ENCODE results near the gene MAPK13. TPM values are rescaled to one million over a fixed set of nuclear protein-coding genes. Genes with fewer than 3 reads are reported as not detected.

Gene MAPK13
- total RNA-seq, 1 experiment from 2014 or later: 146 TPM

DNA sequence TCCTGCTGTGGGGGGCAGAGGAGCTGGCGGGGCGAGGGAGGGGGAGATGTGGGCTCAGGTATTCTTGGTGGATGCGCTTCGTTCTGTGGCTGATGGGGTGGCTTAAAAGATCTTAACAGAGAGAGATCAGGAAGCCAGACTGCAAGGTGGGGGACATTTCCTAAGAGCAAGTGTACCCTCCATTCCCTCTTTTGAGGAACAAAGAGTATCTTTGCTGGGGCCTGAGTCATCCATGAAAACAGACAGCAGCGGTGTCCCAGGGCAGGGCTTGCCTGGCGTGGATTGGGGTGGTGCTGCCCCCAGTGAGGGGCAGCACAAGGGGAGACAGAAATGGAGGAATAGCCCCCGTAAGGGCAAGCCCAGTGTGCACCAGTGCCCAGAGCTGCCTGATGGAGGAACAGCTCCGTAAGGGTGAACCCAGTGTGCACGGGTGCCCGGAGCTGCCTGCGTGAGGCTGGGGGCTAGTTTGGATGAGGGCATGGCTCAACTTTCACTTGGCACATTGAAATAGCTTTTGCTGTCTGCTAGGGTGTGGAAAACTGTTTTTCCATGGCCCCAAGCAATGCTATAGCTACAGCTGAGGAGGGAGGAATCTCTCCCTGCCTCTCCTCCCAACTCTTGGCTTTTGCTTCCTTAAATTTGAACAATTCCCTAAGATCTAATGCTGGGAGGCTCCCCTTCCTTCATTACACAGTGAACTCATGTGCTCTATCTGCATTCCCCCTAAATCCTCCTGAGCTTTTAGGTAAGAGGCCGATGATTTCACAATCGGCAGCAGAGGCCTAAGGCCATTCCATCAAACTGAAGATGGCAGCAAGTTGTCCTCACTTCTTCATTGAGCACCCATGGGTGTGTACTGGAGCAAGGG, 12.9 kb downstream of the MAPK13 start:
- ChIA-PET POLR2A (ENCODE audit: unreplicated experiment) (no interaction called here), CTCF (no interaction called here)
- Histone ChIP-seq H3F3A (ENCODE audit: insufficient read depth, low read depth) (peaks cover 54% of the 10 kb centered on the region), H3K79me2 (ENCODE audit: low read depth) (no peaks in the 10 kb centered on the region), H3K4me2 (0 out of 2 replicates have a peak overlapping the region, but pooled peaks have one; percentile 31), H3K36me3 (ENCODE audit: low read depth) (peaks cover 11% of the 10 kb centered on the region; the same call in 1 of the 2 replicates), H3K27me3 (ENCODE audit: insufficient read depth, low read depth) (no peaks in the 10 kb centered on the region), H3K9me3 (ENCODE audit: insufficient read depth, low read depth) (peaks cover 2% of the 10 kb centered on the region; the same call in 1 of the 2 replicates), H3K9me2 (ENCODE audit: insufficient read depth) (no peaks in the 10 kb centered on the region), H3K4me1 (replicated peaks; ENCODE audit: insufficient read depth) (peaks cover 18% of the 10 kb centered on the region), H3K27ac (no peak overlapping the region), H4K20me1 (ENCODE audit: insufficient read depth) (no peaks in the 10 kb centered on the region; the same call in 1 of the 2 replicates), H3K4me3 (no peak overlapping the region), H2AFZ (no peak overlapping the region)
- BruUV-seq (replicated peaks): no TSS peak
- intact Hi-C loops (cut with micrococcal nuclease; ENCODE audit: unreplicated experiment): no loop called here
- no peak for TF ChIP-seq EZH2 (IDR thresholded peaks at IDR 0.05; ENCODE audit: low read depth)
- TF ChIP-seq, protein P1, sequence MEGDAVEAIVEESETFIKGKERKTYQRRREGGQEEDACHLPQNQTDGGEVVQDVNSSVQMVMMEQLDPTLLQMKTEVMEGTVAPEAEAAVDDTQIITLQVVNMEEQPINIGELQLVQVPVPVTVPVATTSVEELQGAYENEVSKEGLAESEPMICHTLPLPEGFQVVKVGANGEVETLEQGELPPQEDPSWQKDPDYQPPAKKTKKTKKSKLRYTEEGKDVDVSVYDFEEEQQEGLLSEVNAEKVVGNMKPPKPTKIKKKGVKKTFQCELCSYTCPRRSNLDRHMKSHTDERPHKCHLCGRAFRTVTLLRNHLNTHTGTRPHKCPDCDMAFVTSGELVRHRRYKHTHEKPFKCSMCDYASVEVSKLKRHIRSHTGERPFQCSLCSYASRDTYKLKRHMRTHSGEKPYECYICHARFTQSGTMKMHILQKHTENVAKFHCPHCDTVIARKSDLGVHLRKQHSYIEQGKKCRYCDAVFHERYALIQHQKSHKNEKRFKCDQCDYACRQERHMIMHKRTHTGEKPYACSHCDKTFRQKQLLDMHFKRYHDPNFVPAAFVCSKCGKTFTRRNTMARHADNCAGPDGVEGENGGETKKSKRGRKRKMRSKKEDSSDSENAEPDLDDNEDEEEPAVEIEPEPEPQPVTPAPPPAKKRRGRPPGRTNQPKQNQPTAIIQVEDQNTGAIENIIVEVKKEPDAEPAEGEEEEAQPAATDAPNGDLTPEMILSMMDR (conservative IDR thresholded peaks at IDR 0.05): no peak
- DNase-seq: no peak

DNA sequence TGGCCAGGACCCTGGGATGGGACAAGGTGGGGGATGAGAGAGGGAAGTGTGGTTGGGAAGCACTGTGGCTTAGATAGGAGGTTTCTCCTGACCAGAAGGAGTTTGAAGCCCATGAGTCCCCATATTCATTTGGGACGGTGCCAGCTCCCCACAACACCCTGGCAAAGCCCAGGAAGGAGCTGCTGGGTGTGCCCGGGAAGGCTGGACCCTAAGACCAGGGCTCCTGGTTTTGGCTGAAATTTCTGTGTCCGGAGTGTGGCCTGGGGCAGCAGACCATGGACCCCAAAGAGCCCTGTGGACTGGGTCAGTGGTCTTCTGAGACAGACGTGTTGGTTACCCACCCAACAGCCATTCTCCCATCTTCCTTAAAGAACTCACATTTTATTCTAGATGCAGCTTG, 15.2 kb downstream of the MAPK13 start:
- DNase-seq: no peak
- no peaks in the 10 kb centered on the region for H3K27me3 ChIP-seq (ENCODE audit: insufficient read depth, low read depth)
- H3K4me2 ChIP-seq: no peak overlapping the region
- no peak for TF ChIP-seq EZH2 (IDR thresholded peaks at IDR 0.05; ENCODE audit: low read depth)
- TF ChIP-seq, protein P1 (conservative IDR thresholded peaks at IDR 0.05): no peak
- ChIA-PET CTCF (interaction anchor here (0.6 kb wide), 1 partner anchor 310 kb away, joined by 3 read pairs; no protein-coding TSS in a partner anchor), POLR2A (ENCODE audit: unreplicated experiment) (no interaction called here)
- H3F3A ChIP-seq (ENCODE audit: insufficient read depth, low read depth): peaks cover 41% of the 10 kb centered on the region
- H3K4me1 ChIP-seq (replicated peaks; ENCODE audit: insufficient read depth): peaks cover 27% of the 10 kb centered on the region
- H3K79me2 ChIP-seq (ENCODE audit: low read depth): no peaks in the 10 kb centered on the region
- H3K27ac ChIP-seq: no peak overlapping the region
- H3K9me2 ChIP-seq (ENCODE audit: insufficient read depth): no peaks in the 10 kb centered on the region
- no peaks in the 10 kb centered on the region; the same call in 1 of the 2 replicates for H3K36me3 ChIP-seq (ENCODE audit: low read depth)
- no peak overlapping the region for H3K4me3 ChIP-seq
- no TSS peak for BruUV-seq (replicated peaks)
- H3K9me3 ChIP-seq (ENCODE audit: insufficient read depth, low read depth): peaks cover 3% of the 10 kb centered on the region; the same call in 1 of the 2 replicates
- no peaks in the 10 kb centered on the region; the same call in 1 of the 2 replicates for H4K20me1 ChIP-seq (ENCODE audit: insufficient read depth)
- intact Hi-C loops (cut with micrococcal nuclease; ENCODE audit: unreplicated experiment): no loop called here
- H2AFZ ChIP-seq: no peak overlapping the region

DNA sequence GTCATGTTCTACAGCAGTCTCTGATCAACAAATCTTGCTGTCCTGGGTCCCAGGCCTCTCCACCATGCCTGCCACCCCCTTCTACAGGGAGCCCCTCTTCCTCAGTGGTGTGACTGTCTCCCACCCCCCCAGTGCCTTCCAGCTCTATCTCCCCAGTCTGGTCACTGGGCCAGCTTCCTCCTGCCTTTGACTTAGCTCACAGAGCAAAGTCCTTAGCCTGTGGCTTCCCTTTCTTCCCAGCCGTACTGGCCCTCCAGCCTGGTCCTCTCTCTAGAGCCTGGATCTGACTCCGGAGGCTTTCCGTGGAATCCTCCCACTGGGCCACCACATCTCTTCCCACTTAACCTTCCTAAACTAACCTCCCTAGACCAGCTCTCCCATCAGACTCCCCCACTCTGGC, 17.0 kb downstream of the MAPK13 start:
- no peak overlapping the region for H3K4me2 ChIP-seq
- H3K27me3 ChIP-seq (ENCODE audit: insufficient read depth, low read depth): no peaks in the 10 kb centered on the region
- ChIA-PET POLR2A (ENCODE audit: unreplicated experiment) (no interaction called here), CTCF (no interaction called here)
- no peak overlapping the region for H3K27ac ChIP-seq
- H2AFZ ChIP-seq: no peak overlapping the region
- no peaks in the 10 kb centered on the region for H3K79me2 ChIP-seq (ENCODE audit: low read depth)
- H3K9me2 ChIP-seq (ENCODE audit: insufficient read depth): no peaks in the 10 kb centered on the region
- no peak for DNase-seq
- TF ChIP-seq EZH2 (IDR thresholded peaks at IDR 0.05; ENCODE audit: low read depth): no peak
- TF ChIP-seq, protein P1 (conservative IDR thresholded peaks at IDR 0.05): no peak
- no peaks in the 10 kb centered on the region; the same call in 1 of the 2 replicates for H4K20me1 ChIP-seq (ENCODE audit: insufficient read depth)
- H3K4me3 ChIP-seq: no peak overlapping the region
- no peaks in the 10 kb centered on the region for H3K36me3 ChIP-seq (ENCODE audit: low read depth)
- BruUV-seq (replicated peaks): no TSS peak
- H3K9me3 ChIP-seq (ENCODE audit: insufficient read depth, low read depth): peaks cover 3% of the 10 kb centered on the region; the same call in 1 of the 2 replicates
- H3F3A ChIP-seq (ENCODE audit: insufficient read depth, low read depth): peaks cover 32% of the 10 kb centered on the region
- peaks cover 27% of the 10 kb centered on the region for H3K4me1 ChIP-seq (replicated peaks; ENCODE audit: insufficient read depth)
- intact Hi-C loops (cut with micrococcal nuclease; ENCODE audit: unreplicated experiment): no loop called here

Measured in PC-9 (cell line).